Upper lobe of left lung (tissue), 6 donors: ENCODE data around the gene HIBCH. TPM values are rescaled to one million over a fixed set of nuclear protein-coding genes. Genes with fewer than 3 reads are reported as not detected.

Experiments used
- ATAC-seq, 2 donors: fragments of 200-7000 bp; cut with Tn5 transposase; one replicate each; pipeline ENCODE4 v1.9.1; 2022; ENCODE audit warnings: mild to moderate bottlenecking in 2 of 2, moderate library complexity in 2 of 2; ENCODE audit not compliant: low FRiP score in 2 of 2
- DNase-seq, 2 donors: peaks; one replicate each; pipeline ENCODE4 v3.0.0-alpha.2; 2019 to 2020
- H3K27ac ChIP-seq, 4 donors: fragments of 200-600 bp; sonication (generic); one replicate each; pipeline ENCODE4 v1.5.1; 2016 to 2019
- H3K27me3 ChIP-seq, 4 donors: fragments of 200-600 bp; sonication (generic); one replicate each; pipeline ENCODE4 v1.5.1; 2017 to 2019
- H3K36me3 ChIP-seq, 4 donors: fragments of 200-600 bp; sonication (generic); one replicate each; pipeline ENCODE4 v1.5.1; 2016 to 2019
- H3K4me1 ChIP-seq, 4 donors: fragments of 200-600 bp; sonication (generic); one replicate each; pipeline ENCODE4 v1.5.1; 2018 to 2019
- H3K4me3 ChIP-seq, 4 donors: fragments of 200-600 bp; sonication (generic); one replicate each; pipeline ENCODE4 v1.5.1; 2017 to 2019; ENCODE audit warnings: mild to moderate bottlenecking in 2 of 4, moderate library complexity in 1 of 4
- H3K9me3 ChIP-seq, 4 donors: fragments of 200-600 bp; sonication (generic); one replicate each; pipeline ENCODE4 v1.5.1; 2018 to 2019
- EP300 ChIP-seq, 4 donors: sonication (generic); formaldehyde crosslinking; IDR thresholded peaks; one replicate each; pipeline ENCODE4 v1.5.1; 2017; ENCODE audit warnings: antibody characterized with exemption in 4 of 4, control low read depth in 2 of 4
- POLR2A ChIP-seq, 4 donors: fragments of 450-650 bp; IDR thresholded peaks; one replicate each; pipeline ENCODE4 v1.5.1; 2016 to 2017; ENCODE audit warnings: antibody characterized with exemption in 4 of 4, mild to moderate bottlenecking in 2 of 4
- POLR2AphosphoS5 ChIP-seq, 2 donors: sonication (generic); formaldehyde crosslinking; IDR thresholded peaks; one replicate each; pipeline ENCODE4 v1.5.1; 2017; ENCODE audit warnings: antibody characterized with exemption in 2 of 2
- WGBS, 2 donors: methylation state at CpG; one replicate each; pipeline ENCODE4 v1.1.5; 2017 to 2018; 5-methylcytosine and 5-hydroxymethylcytosine counted together
- total RNA-seq, 6 donors: library from RNA; depleted of rRNA in 4 of 6; stranded (reverse); fragments of >200 nt in 4 of 6; gene quantifications; one replicate each; pipeline versions ENCODE4 v1.1.0 to v1.2.1, GENCODE V29; 2016 to 2021
- TF ChIP-seq, protein P1 (sequence below), 6 experiments: fragments of 450-650 bp in 4 of 6; fragments of 200-600 bp in 2 of 6; sonication (generic) in 2 of 6; IDR thresholded peaks; one replicate each; pipeline ENCODE4 v1.5.1; 2016 to 2019; ENCODE audit warnings: antibody characterized with exemption in 6 of 6
- donor health status: DM: no; HTN: no; CAD: no; lungs with moderate emphysema.
- donor health status: DM: no; HTN: yes; CAD: no; lungs with severe emphysema.

HIBCH gene
- total RNA-seq, 6 donors from 2014 or later = 10.1 to 24.2 (median 14.7) TPM

DNA sequence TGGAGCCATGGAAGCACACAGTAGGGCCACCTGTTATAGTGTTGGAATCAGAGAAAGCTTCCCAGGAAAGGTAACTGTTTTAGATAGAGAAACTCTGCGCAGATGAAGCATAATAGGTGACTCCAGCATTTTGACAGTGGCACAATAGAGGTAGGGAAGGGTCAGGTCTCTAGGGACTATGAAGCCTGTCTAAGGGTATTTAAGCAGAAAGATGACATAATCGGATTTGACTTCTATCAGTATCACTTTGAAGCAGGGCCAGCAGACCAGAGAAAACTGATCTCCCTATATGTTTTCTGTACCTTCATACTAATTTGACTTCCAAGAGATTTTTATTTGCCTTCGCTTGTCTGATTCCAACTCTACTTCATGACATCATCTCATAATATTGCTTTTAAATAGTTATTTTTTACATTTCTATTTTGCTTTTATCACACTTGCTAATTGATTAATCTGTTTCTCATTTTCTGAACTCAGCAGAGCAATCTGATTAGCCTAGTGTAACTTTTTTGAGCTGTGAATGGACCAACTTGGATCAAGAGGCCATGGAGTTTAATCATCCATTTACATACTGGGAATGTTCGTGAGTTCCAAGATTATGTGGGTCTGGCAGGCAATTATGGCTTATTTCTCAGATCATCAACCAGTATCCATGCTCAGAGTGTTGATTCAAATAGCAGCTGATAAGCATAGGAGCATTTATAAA, 8.4 kb upstream of the HIBCH start:
- TF ChIP-seq EP300 (IDR thresholded peaks at IDR 0.05) (no peak), POLR2A (IDR thresholded peaks at IDR 0.05) (no peak), POLR2AphosphoS5 (IDR thresholded peaks at IDR 0.05) (no peak)
- TF ChIP-seq, protein P1, sequence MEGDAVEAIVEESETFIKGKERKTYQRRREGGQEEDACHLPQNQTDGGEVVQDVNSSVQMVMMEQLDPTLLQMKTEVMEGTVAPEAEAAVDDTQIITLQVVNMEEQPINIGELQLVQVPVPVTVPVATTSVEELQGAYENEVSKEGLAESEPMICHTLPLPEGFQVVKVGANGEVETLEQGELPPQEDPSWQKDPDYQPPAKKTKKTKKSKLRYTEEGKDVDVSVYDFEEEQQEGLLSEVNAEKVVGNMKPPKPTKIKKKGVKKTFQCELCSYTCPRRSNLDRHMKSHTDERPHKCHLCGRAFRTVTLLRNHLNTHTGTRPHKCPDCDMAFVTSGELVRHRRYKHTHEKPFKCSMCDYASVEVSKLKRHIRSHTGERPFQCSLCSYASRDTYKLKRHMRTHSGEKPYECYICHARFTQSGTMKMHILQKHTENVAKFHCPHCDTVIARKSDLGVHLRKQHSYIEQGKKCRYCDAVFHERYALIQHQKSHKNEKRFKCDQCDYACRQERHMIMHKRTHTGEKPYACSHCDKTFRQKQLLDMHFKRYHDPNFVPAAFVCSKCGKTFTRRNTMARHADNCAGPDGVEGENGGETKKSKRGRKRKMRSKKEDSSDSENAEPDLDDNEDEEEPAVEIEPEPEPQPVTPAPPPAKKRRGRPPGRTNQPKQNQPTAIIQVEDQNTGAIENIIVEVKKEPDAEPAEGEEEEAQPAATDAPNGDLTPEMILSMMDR (IDR thresholded peaks at IDR 0.05) = no peak
- no peaks in the 10 kb centered on the region for H3K27me3 ChIP-seq
- H3K36me3 ChIP-seq = no peaks in the 10 kb centered on the region
- WGBS, 2 donors = 80 to 88% methylated on average over 4 of the region's 4 CpGs
- no peak overlapping the region for H3K27ac ChIP-seq
- H3K4me3 ChIP-seq = no peak overlapping the region
- no peaks in the 10 kb centered on the region for H3K9me3 ChIP-seq
- DNase-seq (no peak), ATAC-seq (no peak)
- no peaks in the 10 kb centered on the region for H3K4me1 ChIP-seq

DNA sequence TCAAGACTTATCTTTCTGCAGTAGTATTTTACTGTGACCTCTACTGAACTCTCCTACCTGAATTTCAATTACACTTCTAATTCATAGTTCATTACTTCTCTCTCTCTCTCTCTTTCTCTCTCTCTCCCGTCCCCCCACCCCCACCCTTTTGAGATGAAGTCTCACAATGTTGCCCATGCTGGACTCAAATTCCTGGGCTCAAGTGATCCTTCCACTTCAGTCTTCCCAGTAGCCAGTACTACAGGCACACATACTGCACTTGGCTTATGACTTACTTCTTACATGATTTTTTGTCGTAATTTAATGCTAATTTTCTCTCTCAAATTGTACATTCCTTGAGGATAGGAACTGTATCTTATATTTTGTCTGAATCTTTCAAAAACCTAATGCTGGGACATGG, 6.0 kb upstream of the HIBCH start:
- H3K4me3 ChIP-seq = no peak overlapping the region
- ATAC-seq = no peak
- TF ChIP-seq, protein P1 (IDR thresholded peaks at IDR 0.05) = no peak
- TF ChIP-seq EP300 (IDR thresholded peaks at IDR 0.05) (no peak), POLR2AphosphoS5 (IDR thresholded peaks at IDR 0.05) (no peak), POLR2A (IDR thresholded peaks at IDR 0.05) (no peak)
- H3K9me3 ChIP-seq = no peaks in the 10 kb centered on the region
- H3K36me3 ChIP-seq = no peaks in the 10 kb centered on the region
- no peaks in the 10 kb centered on the region for H3K27me3 ChIP-seq
- 67 to 74% methylated on average over 2 of the region's 2 CpGs for WGBS, 2 donors
- peaks cover 0 to under 1% (median 0%) of the 10 kb centered on the region in 4 donors for H3K4me1 ChIP-seq
- no peak overlapping the region for H3K27ac ChIP-seq
- DNase-seq = no peak

- Histone ChIP-seq H3K9me3 (no peaks in the 10 kb centered on the region), H3K4me3 (no peak overlapping the region), H3K36me3 (no peaks in the 10 kb centered on the region), H3K27me3 (no peaks in the 10 kb centered on the region), H3K27ac (no peak overlapping the region), H3K4me1 (peaks cover 5 to 15% (median 8%) of the 10 kb centered on the region in 4 donors)
- TF ChIP-seq EP300 (IDR thresholded peaks at IDR 0.05) (no peak), POLR2AphosphoS5 (IDR thresholded peaks at IDR 0.05) (no peak), POLR2A (IDR thresholded peaks at IDR 0.05) (no peak)
- TF ChIP-seq, protein P1 (IDR thresholded peaks at IDR 0.05) = no peak
- no peak for DNase-seq
- no peak for ATAC-seq
Observed at GRCh38 chr2:190323406-190323805, 3.8 kb upstream of the HIBCH start.

DNA sequence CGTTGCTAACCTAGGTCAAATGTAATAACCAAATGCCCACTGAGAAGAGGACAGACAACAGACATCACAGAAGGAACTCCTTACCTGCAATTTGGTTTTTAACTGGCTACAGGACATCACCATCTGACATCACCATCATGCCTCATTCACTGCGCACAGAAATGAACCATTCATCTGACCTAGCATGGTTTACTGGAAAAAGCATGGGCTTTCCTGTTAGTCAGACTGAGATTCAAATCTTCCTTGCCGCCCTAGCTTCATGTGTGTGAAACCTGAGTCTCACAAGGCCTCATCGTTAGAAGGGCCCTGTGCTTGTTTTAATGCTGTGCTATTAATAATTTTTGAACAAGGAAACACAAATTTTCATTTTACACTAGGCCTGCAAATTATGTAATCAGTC, 1.1 kb upstream of the HIBCH start:
- no peaks in the 10 kb centered on the region for H3K36me3 ChIP-seq
- H3K27me3 ChIP-seq = no peaks in the 10 kb centered on the region
- 86 to 87% methylated on average over 4 of the region's 4 CpGs for WGBS, 2 donors
- ATAC-seq (no peak), DNase-seq (no peak)
- peaks cover 10 to 28% (median 13%) of the 10 kb centered on the region in 4 donors for H3K4me1 ChIP-seq
- peak overlapping the region in 3 of 4 donors; percentile 82 to 94 (median 85) for H3K27ac ChIP-seq
- H3K9me3 ChIP-seq = no peaks in the 10 kb centered on the region
- no peak overlapping the region for H3K4me3 ChIP-seq
- TF ChIP-seq EP300 (IDR thresholded peaks at IDR 0.05) = no peak
- TF ChIP-seq, protein P1 (IDR thresholded peaks at IDR 0.05) = no peak
- TF ChIP-seq POLR2AphosphoS5 (IDR thresholded peaks at IDR 0.05) = no peak
- no peak for TF ChIP-seq POLR2A (IDR thresholded peaks at IDR 0.05)
